T-helper 1 cell treated with Interleukin-12 subunit alpha and Interleukin-12 subunit beta and Interleukin-4 antibody, amounts not matched to agents 30 ng/mL and 1 ng/mL, for 36 hours (primary cell): ENCODE results near the gene MCRIP1. TPM values are rescaled to one million over a fixed set of nuclear protein-coding genes. Genes with fewer than 3 reads are reported as not detected.

ENCODE experiments used
- intact Hi-C: fragments of 100-400 bp; cut with micrococcal nuclease; formaldehyde crosslinking; loops from one replicate; pipeline ENCODE4 v1.15.1; 2024
- total RNA-seq: library from RNA; stranded (reverse); gene quantifications from 2 replicates; pipeline ENCODE4 v1.2.3, GENCODE V29; 2022

Gene MCRIP1
- total RNA-seq, 1 donor from 2014 or later = 53.5 TPM

GRCh38 chr17:81822996-81823819 is 9.9 kb downstream of the MCRIP1 start:
- intact Hi-C loops = no loop called here

- intact Hi-C loops = no loop called here
Observed at GRCh38 chr17:81822312-81822637, 10.8 kb downstream of the MCRIP1 start.

GRCh38 chr17:81821603-81822311 is 11.3 kb downstream of the MCRIP1 start:
- intact Hi-C loops = no loop called here

DNA sequence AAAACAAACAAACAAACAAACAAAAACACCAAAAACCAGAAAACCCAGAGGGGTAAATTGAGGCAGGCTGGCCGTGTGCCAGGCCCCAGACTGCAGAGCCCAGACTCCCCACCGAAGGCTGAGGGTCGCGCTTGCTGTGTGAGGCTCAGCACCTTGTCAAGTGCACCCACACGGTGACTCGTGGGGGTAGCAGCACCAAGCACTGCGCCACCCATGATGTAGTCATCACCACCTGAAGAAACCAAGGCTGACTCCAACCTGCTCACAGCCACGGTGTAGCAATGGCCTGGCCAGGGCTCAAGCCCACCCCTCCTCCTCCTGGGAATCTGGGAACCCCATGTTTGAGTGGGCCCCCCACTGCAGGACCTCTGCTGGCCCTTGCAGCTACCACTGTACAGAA is 11.9 kb downstream of the MCRIP1 start:
- intact Hi-C loops = no loop called here

DNA sequence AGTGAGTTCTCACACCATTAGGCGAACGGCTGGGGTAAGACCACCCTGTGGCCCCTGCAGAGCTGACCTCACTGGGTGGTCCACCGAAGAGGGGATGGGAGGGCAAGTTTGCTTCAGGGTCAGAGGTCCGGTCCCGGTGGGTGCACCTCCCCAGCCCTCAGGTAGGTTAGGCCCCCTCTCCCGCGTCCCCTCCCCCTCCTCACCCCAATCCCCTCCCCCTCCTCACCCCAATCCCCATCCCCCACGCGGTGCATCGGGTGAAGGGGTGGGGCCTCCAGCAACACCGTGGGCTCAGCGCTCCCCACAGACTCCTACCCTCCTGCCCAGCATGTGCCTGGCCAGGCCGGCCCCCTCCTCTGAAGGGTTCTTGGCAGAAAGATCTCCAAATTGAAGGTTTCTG is 13.4 kb downstream of the MCRIP1 start:
- intact Hi-C loops = no loop called here

- intact Hi-C loops = no loop called here
Observed at GRCh38 chr17:81817758-81818147, 15.3 kb downstream of the MCRIP1 start.

DNA sequence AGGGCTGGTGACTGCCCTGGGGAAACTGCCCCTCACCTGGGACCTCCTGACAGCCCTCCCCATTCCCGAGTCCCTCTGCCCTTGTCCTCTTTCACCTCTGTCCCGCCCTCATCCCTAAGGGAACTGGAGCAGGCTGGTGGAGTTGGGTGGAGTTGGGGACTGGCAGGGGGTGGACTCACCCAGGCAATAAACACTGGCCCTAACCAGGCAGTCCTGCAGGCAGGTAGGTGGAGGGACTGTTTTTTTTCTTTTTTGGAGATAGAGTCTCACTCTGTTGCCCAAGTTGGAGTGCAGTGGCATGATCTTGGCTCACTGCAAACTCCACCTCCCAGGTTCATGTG is 17.5 kb downstream of the MCRIP1 start:
- intact Hi-C loops = no loop called here

DNA sequence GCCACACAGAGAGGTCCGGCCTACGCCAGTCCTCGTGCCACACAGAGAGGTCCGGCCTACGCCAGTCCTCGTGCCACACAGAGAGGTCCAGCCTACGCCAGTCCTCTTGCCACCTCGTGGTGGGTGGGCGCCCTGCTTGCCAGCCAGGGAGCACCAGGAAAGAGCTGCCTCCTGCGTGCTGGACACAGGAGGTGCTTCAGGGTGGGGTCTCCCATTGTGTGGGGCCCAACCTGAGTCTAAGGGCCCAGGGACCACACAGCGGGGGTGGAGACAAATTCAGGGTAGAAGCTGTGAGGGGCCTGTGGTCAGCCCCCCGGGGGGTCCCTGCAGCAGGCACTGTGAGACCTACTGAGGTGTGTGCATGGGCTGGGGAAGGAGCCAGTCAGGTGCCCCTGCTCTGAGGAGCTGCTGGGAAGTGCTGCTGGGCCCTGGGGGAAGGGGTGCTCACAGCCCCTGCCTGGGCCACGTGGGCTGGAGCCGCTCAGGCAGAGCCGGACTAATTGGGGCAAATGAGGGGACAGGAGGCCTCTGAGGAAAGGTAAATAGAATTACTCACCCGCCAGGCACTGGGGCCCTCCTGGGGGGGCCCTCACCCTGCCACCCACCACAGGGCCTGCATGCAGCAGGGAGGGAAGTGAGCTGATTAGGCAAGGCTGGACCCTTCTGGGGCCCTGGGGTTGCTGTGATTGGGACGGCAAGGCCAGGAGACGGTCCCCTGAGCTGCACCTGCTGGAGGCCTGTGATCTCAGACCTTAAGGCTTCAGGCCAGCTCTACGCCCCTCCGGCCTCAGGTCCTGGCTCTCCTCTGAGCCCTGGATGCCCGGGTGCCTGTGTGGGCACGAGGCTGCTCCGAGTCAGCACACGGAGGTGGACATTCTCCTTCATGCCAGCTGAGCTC is 18.1 kb downstream of the MCRIP1 start:
- intact Hi-C loops = no loop called here

GRCh38 chr17:81813861-81814683 is 19.0 kb downstream of the MCRIP1 start:
- intact Hi-C loops = no loop called here

DNA sequence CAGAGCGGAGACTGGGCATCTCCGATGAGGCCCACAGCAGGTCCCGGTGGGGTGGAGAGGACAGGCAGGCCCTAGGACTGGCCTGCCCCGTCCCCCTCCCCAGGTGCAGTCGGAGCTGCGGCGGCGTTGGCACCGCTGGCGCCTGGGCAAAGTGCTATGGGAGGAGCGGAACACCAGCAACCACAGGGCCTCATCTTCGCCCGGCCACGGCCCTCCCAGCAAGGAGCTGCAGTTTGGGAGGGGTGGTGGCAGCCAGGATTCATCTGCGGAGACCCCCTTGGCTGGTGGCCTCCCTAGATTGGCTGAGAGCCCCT is 19.8 kb downstream of the MCRIP1 start:
- intact Hi-C loops = no loop called here

DNA sequence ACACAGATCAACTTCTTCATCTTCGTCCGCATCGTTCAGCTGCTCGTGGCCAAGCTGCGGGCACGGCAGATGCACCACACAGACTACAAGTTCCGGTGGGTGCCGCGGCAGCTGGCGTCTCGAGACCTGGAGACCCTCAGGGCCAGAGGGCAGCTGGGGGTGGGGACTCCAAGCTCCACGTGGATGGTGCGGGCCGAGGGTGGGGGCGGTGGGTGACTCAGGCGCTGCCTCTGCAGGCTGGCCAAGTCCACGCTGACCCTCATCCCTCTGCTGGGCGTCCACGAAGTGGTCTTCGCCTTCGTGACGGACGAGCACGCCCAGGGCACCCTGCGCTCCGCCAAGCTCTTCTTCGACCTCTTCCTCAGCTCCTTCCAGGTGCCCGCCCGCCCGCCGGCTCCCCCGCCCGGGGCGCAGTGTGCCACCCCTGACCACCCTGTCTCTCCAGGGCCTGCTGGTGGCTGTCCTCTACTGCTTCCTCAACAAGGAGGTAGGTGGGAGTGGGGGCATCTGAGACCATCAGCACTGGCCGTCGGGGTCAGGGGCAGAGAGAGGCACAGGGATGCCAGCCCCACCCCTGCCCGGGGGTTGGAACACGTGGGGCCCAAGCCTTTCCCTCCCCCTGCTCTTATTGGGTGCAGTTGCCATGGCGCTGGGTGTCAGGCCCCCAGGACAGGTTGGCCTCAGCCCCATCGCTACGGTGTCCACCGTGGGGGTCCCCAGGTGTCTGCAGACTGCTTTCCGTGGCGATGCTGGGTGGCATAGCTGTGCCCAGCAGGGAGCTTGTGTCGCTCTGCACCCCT is 20.3 kb downstream of the MCRIP1 start:
- intact Hi-C loops = no loop called here

GRCh38 chr17:81811705-81812570 is 21.2 kb downstream of the MCRIP1 start:
- intact Hi-C loops = no loop called here

- intact Hi-C loops = no loop called here
Observed at GRCh38 chr17:81810892-81811704, 22.0 kb downstream of the MCRIP1 start.

GRCh38 chr17:81810476-81810875 is 22.6 kb downstream of the MCRIP1 start:
- intact Hi-C loops = no loop called here

- intact Hi-C loops = no loop called here
Observed at GRCh38 chr17:81809556-81809998, 23.5 kb downstream of the MCRIP1 start.

DNA sequence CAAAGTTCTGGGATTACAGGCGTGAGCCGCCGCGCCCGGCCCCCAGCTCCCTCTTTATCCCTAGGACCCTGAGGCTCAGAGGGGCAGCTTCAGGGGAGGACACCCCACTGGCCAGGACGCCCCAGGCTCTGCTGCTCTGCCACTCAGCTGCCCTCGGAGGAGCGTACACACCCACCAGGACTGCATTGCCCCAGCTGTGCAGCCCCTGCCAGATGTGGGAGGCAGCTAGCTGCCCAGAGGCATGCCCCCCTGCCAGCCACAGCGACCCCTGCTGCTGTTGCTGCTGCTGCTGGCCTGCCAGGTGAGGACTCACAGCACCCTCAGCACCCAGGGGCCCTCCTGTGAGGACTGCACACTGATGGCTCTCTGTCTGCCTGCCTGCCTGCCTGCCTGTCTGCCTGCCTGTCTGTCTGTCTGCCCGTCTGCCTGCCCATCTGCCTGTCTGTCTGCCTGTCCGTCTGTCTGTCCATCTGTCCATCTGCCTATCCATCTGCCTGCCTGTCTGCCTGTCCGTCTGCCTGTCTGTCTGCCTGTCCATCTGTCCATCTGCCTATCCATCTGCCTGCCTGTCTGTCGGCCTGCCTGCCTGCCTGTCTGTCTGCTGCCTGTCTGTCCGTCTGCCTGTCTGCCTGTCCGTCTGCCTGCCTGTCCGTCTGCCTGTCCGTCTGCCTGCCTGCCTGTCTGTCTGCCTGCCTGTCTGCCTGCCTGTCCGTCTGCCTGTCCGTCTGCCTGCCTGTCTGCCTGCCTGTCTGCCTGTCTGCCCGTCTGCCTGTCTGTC is 24.1 kb downstream of the MCRIP1 start:
- intact Hi-C loops = no loop called here

DNA sequence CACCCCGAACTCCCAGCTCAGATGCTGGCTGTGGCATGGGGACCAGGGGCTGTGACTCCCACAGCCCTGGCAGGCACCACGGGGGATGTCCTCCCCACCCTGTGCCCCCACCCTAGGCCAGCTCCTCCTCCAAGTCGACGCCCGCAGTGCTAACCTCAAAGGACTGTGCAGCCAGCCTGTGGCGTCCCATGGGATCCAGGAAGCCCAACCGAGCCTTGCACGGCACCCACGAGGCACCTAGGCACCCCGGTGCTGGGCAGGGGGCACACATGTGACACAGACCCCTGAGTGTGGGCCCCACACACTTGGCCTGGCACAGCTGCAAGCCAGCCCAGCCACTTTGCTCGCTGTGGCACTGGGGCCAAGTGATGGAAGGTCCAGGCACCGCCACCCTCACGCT is 25.3 kb downstream of the MCRIP1 start:
- intact Hi-C loops = no loop called here

DNA sequence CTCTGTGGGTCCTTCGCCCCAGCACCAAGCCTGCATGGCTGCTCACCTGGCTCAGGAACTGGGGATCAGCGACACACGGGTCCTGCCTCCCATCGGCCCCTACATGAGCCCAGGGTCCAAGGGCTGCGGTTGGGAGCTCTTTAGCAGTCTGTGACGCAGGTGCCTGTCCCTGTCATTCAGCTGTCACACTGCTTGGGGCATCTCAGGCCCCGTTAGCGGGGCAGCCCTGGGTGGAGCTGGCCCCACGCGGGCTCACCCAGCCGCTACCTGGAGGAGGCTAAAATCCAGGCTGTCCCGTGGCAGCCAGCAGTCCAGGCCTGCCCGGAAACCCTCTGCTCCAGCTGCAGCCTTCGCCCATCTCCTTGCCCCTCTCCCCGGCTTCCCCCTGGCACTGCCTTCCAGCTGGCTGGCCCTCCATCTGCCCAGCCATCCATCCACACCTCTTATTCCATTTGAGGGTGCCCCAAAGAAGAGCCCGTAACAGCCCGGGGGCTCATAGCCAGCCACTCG is 25.8 kb downstream of the MCRIP1 start:
- intact Hi-C loops = no loop called here
